DMS53 (cell line): ENCODE results near the gene KIFAP3.
A peak's percentile ranks its signal among the peaks of the same experiment; 100 is the strongest.
"Not testable (repeated sequence)": the region's sequence is repeated elsewhere in the genome, so short reads cannot be mapped to it uniquely, and the experiment has no call there.

ENCODE experiments used
- DNase-seq: peaks from one replicate; lab custom pipeline; 2025; lab: John Stamatoyannopoulos, UW

The KIFAP3 gene

DNA sequence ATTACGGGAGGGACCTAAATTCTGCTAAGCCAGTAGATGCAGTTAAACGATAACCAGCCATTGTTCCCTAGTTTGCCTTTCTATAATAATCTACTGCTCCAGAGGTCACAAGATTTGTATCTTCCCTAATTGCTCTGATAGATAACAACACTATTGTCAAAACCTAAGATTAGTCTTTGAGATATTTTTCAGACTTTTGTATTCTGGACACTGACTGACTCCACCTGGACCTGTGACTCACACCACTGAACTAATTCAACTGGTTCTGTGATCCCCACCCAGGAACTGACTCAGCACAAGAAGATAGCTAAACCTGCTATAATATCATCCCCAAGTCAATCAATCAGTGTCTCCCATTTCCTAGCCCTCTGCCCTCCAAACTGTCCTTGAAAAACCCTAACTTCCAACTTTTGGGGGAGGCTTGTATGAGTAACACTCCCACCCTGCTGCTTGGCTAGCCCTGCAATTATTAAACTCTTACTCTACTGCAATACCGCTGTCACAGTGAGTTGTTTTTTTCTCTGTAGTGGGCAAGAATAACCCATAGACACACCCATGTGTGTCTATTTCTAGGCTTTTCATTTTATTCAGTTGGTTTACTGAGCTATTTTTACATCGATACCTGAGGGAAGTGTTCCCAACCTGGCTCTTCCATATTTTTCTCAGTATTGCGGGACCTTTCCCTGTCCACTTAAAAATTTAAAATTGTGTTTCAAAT is 11.2 kb downstream of the KIFAP3 start:
- peak; percentile 66 for DNase-seq

DNA sequence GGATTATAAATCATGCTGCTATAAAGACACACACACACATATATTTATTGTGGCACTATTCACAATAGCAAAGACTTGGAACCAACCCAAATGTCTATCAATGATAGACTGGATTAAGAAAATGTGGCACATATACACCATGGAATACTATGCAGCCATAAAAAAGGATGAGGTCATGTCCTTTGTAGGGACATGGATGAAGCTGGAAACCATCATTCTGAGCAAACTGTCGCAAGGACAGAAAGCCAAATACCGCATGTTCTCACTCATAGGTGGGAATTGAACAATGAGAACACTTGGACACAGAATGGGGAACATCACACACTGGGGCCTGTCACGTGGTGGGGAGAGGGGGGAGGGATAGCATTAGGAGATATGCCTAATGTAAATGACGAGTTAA is 12.8 kb downstream of the KIFAP3 start:
- DNase-seq = not testable (repeated sequence)

DNA sequence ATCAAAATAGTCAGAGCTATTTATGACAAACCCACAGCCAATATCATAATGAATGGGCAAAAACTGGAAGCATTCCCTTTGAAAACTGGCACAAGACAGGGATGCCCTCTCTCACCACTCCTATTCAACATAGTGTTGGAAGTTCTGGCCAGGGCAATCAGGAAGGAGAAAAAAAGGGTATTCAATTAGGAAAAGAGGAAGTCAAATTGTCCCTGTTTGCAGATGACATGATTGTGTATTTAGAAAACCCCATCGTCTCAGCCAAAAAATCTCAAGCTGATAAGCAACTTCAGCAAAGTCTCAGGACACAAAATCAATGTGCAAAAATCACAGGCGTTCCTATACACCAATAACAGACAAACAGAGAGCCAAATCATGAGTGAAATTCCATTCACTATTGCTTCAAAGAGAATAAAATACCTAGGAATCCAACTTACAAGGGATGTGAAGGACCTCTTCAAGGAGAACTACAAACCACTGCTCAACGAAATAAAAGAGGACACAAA is 14.4 kb downstream of the KIFAP3 start:
- DNase-seq = not testable (repeated sequence)

DNA sequence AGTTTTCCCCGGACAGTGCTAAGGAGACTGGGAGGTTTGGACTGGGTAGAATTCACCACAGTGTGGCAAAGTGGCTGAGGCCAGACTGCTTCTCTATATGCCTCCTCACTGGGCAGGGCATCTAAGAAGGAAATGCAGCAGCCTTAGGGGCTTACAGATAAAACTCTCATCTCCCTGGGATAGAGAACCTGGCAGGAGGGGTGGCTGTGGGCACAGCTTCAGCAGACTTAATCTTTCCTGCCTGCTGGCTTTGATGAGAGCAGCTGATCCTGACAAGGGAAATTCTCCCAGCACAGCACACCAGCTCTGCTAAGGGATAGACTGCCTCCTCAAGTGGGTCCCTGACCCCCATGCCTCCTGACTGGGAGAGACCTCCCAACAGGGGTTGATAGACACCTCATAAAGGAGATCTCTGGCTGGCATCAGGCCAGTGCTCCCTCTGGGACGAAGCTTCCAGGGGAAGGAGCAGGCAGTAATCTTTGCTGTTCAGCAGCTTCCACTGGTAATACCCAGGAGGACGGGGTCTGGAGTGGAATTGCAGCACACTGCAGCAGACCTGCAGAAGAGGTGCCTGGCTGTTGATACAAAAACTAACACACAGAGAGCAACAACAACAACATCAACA is 25.2 kb downstream of the KIFAP3 start:
- no peak for DNase-seq

DNA sequence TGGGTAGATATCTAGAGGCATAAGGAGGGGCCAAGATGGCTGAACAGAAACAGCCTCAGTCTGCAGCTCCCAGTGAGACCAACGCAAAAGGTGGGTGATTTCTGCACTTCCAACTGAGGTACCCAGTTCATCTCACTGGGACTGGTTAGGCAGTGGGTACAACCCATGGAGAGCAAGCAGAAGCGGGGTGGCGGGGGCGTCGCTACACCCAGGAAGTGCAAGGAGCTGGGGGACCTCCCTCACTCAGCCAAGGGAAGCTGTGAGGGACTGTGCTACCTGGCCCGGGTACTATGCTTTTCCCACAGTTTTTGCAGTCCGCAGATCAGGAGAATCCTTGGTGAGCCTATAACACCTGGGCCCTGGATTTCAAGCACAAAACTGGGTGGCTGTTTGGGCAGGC is 26.0 kb downstream of the KIFAP3 start:
- no peak for DNase-seq

DNA sequence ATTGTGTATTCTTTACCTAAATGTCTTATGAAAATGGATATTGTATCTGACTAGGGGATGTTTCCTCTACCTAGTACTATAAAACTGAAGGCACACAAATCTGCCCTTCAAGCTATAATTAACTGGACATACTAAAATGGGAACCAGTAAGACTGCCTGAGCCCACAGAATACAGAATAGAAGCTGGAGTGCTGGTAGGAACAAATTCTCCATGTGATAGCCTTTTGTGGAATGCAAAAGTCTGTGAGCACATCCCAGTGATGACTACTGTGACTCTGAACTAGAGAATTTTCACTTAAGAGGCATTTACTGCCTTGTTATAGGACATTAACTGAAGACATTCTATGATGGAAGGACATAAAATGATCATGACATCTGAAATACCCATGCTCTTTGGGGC is 30.3 kb downstream of the KIFAP3 start:
- no peak for DNase-seq

DNA sequence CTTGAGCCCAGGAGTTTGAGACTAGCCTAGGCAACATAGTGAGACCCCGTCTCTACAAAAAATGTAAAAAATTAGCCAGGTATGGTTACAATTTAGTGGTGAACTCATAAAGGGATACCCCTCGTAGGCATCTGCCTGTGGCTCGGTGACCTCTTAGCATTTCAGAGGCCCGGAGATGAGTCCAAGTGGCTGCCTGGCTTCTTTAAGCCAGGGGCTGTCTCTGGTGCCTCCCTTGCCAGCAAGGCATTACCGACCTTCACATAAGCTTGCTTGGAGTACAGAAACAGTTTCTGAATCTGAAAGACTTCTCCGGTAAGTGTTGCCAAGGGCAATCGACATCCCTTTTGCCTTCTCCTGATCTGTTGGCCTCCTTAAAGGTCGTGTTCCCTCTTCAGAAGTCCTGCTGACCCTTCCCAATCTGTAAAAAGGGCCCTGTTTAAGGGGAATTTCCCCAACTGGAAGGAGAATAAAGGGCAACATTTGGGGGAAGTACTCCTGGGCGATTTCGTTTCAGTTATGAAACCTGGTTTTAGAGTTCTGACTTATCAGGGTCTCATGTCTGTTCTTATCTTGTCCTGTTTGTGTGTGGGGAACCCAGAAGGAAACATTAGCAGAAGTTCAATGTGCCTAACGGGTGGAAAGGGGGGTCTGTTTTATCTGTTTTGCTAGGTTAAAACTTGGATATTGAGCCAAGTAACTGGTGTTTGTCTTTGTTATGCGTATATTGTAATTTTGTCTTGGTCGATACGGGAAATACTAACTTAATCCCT is 32.9 kb downstream of the KIFAP3 start:
- DNase-seq = no peak

DNA sequence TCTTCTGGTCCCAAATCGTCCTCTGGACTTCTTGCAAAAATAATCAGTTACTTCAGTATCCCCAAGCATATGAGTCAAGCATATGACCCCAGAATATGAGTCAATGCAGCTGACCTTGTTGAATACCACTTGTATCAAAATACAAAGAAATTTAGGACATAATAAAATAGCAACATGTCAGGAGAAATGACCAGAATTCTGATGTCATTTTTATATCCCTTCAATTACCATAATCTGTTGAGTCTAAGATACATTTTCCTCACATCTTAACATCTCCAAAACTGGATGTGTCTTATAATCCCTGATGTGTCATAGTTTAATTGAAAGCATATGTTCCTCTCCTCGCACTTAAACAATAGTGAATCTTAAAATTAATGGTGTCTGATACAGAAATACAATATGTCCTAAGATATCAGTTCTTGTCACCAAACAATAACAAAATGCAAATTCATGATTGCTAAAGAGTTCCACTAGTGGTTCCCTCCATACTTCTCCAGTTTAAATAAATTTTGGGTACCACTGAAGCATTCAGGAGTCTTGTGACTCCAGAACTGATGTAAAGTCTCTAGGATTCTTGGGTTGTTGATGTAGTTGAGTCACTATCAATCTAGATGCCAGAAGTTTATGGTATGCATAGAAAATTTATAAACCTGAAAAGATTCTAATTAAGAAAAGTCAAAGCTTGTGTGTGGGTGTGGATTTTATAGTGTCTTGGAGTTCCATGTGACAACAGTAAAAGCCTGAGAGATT is 41.8 kb downstream of the KIFAP3 start:
- no peak for DNase-seq

DNA sequence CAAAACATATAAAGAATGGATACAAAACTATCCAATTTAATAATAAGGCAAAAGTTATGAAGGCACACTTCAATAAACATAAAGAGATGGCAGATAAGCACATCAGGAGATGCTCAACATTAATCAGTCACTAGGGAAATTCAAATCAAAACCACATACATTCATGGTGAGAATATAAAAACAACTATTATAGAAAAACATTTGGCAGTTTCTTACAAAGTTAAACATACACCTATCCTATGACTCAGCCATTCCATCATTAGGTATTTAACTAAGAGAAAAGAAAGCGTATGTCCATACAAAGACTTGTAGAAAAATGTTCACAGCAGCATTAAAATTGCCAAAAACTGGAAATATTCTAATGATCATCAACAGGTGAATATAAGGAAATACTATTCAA is 44.3 kb downstream of the KIFAP3 start:
- no peak for DNase-seq

DNA sequence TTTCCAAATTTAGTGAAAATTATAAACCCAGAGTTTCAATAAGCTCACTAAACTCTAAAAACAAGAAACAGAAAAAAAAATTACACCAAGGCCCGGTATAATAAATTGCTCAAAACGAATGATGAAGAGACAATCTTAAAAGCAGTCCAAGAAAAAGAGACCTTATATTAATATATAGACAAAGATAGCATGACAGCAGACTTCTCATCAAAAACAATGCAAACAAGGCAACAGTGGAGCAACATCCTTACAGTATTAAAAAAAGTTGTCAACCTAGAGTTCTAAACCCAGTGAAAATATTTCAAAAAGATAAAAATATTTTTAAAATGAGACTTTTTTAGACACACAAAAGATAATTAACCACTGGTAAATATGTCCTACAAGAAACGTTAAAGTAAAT is 46.7 kb downstream of the KIFAP3 start:
- peak; percentile 16 for DNase-seq

DNA sequence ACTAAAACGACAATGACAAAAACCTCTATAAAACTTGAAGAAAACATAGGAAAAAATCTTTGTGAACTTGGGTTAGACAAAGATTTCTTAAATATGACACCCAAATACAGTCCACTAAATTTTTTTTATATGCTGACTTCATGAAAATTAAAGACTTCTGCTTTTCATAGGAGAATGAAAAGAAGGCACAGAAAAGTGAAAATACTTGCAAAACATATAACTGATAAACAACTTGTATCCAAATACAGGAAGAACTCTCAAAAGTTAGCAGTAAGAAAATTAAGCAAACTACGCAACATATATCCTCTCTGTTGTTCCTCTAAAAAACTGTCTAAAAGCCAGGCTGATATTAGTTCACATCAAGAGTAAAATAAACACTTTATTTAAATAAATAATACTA is 53.6 kb downstream of the KIFAP3 start:
- DNase-seq = no peak

DNA sequence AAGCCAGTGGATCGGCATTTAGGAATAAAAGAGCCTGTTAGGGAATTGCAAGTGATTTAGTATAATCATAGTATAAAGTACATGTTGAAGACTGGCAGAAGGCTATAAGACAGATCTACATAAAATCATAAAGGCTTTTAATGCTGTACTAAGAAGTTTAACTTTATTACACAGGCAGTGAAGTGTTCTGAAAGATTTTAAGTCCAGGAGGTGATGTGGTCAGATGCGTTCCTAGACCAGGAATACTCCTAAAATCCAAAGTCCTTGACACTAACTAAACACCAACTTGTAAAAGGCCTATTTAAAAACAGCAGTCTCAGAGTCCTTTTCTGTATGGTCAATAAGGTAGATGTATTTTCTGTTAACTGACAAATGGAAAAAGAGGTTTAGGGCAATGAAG is 57.0 kb downstream of the KIFAP3 start:
- DNase-seq = no peak

DNA sequence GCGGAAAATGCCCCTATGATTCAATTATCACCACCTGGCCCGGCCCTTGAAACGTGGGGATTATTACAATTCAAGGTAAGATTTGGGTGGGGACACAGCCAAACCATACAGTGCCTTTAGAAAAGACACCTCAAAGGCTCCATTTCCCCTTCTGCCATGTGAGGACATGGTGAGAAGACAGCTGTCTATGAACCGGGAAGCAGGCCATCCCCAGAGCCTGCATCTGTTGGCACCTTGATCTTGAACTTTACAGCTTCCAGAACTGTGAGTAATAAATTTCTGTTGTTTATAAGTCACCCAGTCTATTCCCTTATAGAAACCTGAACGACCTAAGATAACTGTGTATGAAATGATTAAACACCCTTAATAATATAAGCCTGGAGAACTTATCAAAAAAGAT is 61.6 kb downstream of the KIFAP3 start:
- no peak for DNase-seq

DNA sequence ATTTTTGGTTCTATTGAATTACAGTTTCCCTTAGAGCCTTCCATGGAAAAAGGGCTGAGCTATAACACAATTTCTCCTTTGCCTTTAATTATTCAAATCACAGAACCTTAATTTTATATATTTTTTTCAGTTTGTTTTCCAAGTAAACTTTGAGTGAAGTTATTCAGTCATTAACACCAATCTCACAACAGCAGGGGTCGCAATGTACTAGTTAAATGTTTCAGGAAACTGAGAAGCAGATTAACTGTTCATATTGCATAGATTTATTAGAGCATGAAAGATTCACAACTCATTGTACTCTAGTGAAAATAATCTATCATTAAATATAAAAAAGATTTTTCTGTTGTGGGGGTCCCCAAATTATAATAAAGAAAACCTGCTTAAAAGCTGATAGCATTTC is 64.1 kb downstream of the KIFAP3 start:
- peak; percentile 77 for DNase-seq

DNA sequence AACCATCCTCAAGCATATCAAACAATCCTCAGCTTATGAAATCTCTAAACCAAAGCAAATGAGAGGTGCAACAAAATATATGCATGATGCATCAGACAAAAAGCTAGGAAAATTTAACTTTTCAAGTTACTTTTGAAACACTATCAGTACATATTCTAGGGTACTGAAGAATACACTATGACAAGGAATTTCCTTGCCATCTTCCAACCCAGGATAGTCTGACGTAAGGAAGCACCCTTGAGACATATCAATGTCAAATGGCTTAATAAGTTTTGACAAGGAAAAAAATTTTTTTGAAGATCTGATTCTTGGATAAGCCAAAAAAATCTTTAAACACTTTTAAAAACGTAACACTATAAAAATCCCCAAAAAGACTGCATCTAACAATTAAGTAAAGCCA is 64.9 kb downstream of the KIFAP3 start:
- no peak for DNase-seq

DNA sequence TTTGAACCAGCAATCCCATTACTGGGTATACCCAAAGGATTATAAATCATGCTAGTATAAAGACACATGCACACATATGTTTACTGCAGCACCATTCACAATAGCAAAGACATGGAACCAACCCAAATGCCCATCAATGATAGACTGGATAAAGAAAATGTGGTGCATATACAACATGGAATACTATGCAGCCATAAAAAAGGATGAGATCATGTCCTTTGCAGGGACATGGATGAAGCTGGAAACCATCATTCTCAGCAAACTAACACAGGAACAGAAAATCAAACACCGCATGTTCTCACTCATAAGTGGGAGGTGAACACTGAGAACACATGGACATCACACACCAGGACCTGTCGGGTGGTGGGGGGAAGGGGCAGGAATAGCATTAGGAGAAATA is 65.8 kb downstream of the KIFAP3 start:
- DNase-seq = not testable (repeated sequence)

DNA sequence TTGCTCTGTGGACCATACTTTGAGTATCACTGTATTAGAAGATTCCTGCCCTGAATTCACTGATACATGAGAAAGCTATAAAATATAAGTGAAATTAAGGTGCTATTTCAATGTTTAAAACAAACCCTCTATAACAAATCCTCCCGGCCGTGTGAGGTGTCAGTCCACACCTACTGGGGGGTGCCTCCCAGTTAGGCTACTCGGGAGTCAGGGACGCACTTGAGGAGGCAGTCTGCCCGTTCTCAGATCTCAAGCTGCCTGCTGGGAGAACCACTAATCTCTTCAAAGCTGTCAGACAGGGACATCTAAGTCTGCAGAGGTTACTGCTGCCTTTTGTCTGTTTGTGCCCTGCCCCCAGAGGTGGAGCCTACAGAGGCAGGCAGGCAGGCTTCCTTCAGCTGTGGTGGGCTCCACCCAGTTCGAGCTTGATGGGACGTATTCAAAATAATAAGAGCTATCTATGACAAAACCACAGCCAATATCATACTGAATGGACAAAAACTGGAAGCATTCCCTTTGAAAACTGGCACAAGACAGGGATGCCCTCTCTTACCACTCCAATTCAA is 71.1 kb downstream of the KIFAP3 start:
- DNase-seq = not testable (repeated sequence)

DNA sequence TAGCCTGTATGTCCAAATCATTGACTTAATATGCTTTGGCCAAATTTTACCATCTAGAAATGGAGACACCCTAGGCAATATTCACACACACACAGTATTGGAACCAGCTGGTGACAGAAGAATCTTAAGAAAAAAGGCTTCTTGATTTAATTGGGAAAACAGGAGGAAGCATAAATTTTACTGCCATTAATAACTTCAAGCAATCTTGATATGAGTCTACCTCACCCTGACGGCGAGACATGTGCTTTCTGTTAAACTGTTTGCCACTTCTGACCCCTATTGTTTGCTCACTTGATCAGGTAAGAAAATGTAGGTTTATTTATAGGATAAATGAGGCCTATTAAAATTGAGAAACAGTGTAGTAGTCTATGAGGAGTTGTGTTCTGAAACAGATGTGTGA is 73.2 kb downstream of the KIFAP3 start:
- no peak for DNase-seq

DNA sequence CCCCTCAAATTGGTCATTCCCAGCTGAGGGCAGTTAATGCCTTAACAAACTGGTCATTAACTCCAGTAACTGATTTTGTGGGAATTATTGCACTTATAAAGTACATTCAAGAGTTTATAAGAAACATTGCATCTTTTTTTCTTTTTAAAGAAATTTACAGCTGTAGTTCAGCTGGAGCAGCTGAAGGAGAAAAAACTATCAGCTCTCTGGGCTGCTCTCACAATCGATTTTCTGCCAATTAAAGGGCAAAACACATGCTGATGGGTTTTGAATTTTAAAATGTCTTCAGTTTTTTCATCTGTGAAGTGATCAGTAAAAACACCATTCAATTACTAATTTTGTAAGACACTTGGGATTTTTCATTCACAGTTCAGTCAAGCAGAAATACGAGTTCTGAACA is 74.7 kb downstream of the KIFAP3 start:
- DNase-seq = no peak

DNA sequence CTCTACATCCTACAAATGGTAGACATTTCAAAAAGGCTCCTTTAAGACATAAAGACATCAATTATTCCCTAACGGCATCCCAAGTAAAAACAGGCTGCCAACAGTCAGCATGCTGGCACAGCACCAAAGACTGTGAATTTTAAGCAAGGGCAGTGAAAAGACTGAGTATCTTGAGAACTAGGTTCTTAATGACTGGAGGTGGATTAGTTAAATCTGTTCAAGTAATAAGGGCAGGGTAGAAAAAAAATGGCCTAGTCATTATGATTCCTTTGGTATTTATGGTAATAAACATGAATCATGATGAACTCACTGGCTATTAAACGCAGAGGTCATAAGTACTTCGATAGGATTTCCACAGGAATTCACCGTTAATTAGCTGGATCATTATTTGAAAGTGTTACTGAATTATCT is 75.2 kb downstream of the KIFAP3 start:
- DNase-seq = no peak

DNA sequence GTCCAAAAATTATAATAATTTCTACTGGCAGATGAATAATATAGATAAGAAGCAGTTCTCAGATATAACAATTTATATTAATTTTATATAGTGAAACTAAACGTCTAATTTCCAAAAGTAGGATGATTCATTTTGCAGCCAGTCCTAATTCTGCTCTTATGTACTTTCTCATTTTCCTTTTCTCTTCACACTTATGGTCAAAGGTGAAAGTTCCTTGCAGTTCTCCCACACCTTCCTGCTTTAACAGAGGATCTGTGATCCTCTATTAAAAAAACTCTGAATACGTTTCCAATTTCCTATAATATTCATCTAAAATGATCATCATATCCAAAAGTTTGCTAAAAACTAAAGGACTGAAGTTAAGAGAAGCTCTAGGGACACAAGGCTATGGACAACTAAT is 78.5 kb downstream of the KIFAP3 start:
- DNase-seq = no peak

DNA sequence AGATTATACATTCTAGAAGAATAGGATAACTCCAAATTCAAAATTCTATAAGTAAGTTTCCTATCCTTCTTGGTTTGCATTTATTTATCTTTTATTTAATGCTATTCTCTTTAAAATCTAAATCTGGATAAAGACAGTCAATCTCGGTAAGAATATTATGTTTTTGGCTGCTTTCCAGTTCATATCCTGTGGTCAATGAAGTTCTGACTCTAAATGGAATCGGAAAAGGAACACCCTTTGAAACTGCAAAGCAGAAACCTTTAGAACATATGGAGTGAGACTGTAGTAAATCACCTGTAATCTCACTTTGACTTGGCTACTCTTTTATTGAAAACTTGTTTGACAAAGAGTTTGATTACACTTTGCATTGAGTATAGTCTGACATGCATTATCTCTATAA is 85.2 kb downstream of the KIFAP3 start:
- no peak for DNase-seq
